Measurements from ENCODE around the gene IFITM5. TPM values are rescaled to one million over a fixed set of nuclear protein-coding genes. Genes with fewer than 3 reads are reported as not detected.
A peak's percentile ranks its signal among the peaks of the same experiment; 100 is the strongest.

The IFITM5 gene
- total and polyA plus RNA-seq, 9 of the 15 experiments (the other 6 are each of a cell fraction or from before 2014, with no cell fraction given) = 0.19 TPM; not detected in 8

- in situ Hi-C loops (cut with MboI) (no loop called here), intact Hi-C loops (cut with micrococcal nuclease) (no loop called here)
- 73% methylated on average over 18 of the region's 85 CpGs for WGBS (ENCODE audit: insufficient coverage, low coverage, missing lambda C conversion rate)
- Histone ChIP-seq H3K79me2 (ENCODE audit: control insufficient read depth, insufficient read depth, low read length) (no peaks in the 10 kb centered on the region), H3K27ac (ENCODE audit: extremely low read depth, low read depth, low read length) (no peak overlapping the region), H3K4me1 (replicated peaks in 1 of 2; ENCODE audit: control insufficient read depth in 2 of 2, insufficient read depth in 2 of 2, low read length in 2 of 2) (peaks cover 15 to 49% of the 10 kb centered on the region in 2 experiments), H2AFZ (ENCODE audit: low read depth, low read length) (no peak overlapping the region), H4K20me1 (replicated peaks; ENCODE audit: control insufficient read depth, insufficient read depth, low read length) (no peaks in the 10 kb centered on the region), H3K9me1 (ENCODE audit: control insufficient read depth, insufficient read depth, low read length) (no peaks in the 10 kb centered on the region), H3K36me3 (ENCODE audit: control insufficient read depth, insufficient read depth, low read length) (no peaks in the 10 kb centered on the region), H3K4me3 (no peak overlapping the region), H3K4me2 (ENCODE audit: insufficient read depth, low read length) (no peak overlapping the region), H3K9ac (ENCODE audit: insufficient read depth in 1 of 2, low read depth in 2 of 2, low read length in 2 of 2) (no peak overlapping the region), H3K27me3 (ENCODE audit: control insufficient read depth in 2 of 2, insufficient read depth in 2 of 2, low read length in 2 of 2) (no peaks in the 10 kb centered on the region), H3K9me3 (replicated peaks; ENCODE audit: control insufficient read depth, insufficient read depth, low read depth, low read length) (peaks cover 12% of the 10 kb centered on the region)
- FAIRE-seq (no peak), ATAC-seq (no peak), DNase-seq (ENCODE audit: extremely low read depth in 1 of 4, low spot score in 3 of 4) (no peak)
- BruUV-seq (replicated peaks) = no TSS peak
- TF ChIP-seq ZBTB33 (CRISPR knock-in tag; IDR thresholded peaks at IDR 0.05) = peak; percentile 87
- no peak for TF ChIP-seq ZNF239 (CRISPR knock-in tag; IDR thresholded peaks at IDR 0.05)
- no peak for TF ChIP-seq KHSRP (IDR thresholded peaks at IDR 0.05)
- no peak for TF ChIP-seq OTX1 (CRISPR knock-in tag; IDR thresholded peaks at IDR 0.05)
- TF ChIP-seq RBFOX2 (IDR thresholded peaks at IDR 0.05; ENCODE audit: low read depth, low read length) = 0 out of 2 replicates have a peak, but pooled peaks have one; percentile 17
- TF ChIP-seq FIP1L1 (IDR thresholded peaks at IDR 0.05; ENCODE audit: low read depth, low read length, poor library complexity, severe bottlenecking) = peak; percentile 34
- TF ChIP-seq PHF20 (IDR thresholded peaks at IDR 0.05; ENCODE audit: partially characterized antibody) = no peak
- no peak for TF ChIP-seq DNMT1 (IDR thresholded peaks at IDR 0.05)
- ChIA-PET CTCF (ENCODE audit: low intra/inter-chr PET ratio) (no interaction called here), POLR2A (interaction anchor here (1.0 to 1.1 kb wide), 2 partner anchors 8 to 9 kb away, joined by 3 to 4 read pairs; partner anchors contain the start of gene PGGHG)
These were observed 19.2 kb downstream of the IFITM5 start for GRCh38 chr11:279966-280705.

Data from K562 (cell line).